Activated CD4-positive, alpha-beta T cell treated with anti-CD3 and anti-CD28 coated beads, Interleukin-2, amount 10 ng/mL, durations not matched to agents 24 days and 14 days (primary cell): ENCODE measurements around the gene IGF2R. TPM values are rescaled to one million over a fixed set of nuclear protein-coding genes. Genes with fewer than 3 reads are reported as not detected.
"Not testable (repeated sequence)": the region's sequence is repeated elsewhere in the genome, so short reads cannot be mapped to it uniquely, and the experiment has no call there.

Experiments
- DNase-seq: peaks from one replicate; pipeline ENCODE4 v3.0.0; 2022
- H3K27ac Mint-ChIP-seq: one replicate; pipeline ENCODE4 v1.8.0; 2022; ENCODE audit warnings: mild to moderate bottlenecking, mixed read lengths
- H3K27me3 Mint-ChIP-seq: one replicate; pipeline ENCODE4 v1.8.0; 2022; ENCODE audit warnings: mixed read lengths
- H3K36me3 Mint-ChIP-seq: one replicate; pipeline ENCODE4 v1.8.0; 2022; ENCODE audit warnings: low read depth, mild to moderate bottlenecking, mixed read lengths
- H3K4me1 Mint-ChIP-seq: one replicate; pipeline ENCODE4 v1.8.0; 2021; ENCODE audit warnings: mixed read lengths
- H3K4me3 Mint-ChIP-seq: one replicate; pipeline ENCODE4 v1.8.0; 2022; ENCODE audit warnings: mild to moderate bottlenecking, moderate library complexity, mixed read lengths
- H3K9me3 Mint-ChIP-seq: one replicate; pipeline ENCODE4 v1.8.0; 2021; ENCODE audit warnings: mixed read lengths
- intact Hi-C: fragments of 100-400 bp; cut with micrococcal nuclease; formaldehyde crosslinking; loops from one replicate; pipeline ENCODE4 v1.15.1; 2023
- total RNA-seq: library from RNA; stranded (reverse); gene quantifications from 2 replicates; pipeline ENCODE4 v1.2.3, GENCODE V29; 2022

The IGF2R gene
- total RNA-seq, 1 donor from 2014 or later, result 77.9 TPM

DNA sequence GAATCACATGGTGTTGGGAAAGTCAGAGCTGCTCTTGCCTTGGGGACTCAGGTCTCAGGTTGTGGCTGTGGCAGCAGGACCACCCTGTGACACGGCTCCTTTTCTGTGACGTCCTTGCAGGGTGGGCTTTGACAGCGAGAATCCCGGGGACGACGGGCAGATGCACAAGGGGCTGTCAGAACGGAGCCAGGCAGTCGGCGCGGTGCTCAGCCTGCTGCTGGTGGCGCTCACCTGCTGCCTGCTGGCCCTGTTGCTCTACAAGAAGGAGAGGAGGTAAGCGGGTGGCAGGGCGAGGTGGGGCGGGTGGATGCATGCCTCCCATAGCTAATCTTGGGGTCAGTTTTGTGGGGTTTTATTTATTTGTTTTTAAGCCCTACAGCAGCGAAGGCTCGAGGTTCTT, 133.5 kb downstream of the IGF2R start:
- H3K4me1 Mint-ChIP-seq, result peaks cover 13% of the 10 kb centered on the region
- H3K27me3 Mint-ChIP-seq, result no peaks in the 10 kb centered on the region
- no peak overlapping the region for H3K4me3 Mint-ChIP-seq
- H3K36me3 Mint-ChIP-seq, result peaks cover 51% of the 10 kb centered on the region
- DNase-seq, result no peak
- intact Hi-C loops, result loop anchor here (5.0 to 10.0 kb wide), 2 partner anchors 240 to 318 kb away; partner anchors contain the start of gene TCP1
- no peaks in the 10 kb centered on the region for H3K9me3 Mint-ChIP-seq
- no peak overlapping the region for H3K27ac Mint-ChIP-seq

DNA sequence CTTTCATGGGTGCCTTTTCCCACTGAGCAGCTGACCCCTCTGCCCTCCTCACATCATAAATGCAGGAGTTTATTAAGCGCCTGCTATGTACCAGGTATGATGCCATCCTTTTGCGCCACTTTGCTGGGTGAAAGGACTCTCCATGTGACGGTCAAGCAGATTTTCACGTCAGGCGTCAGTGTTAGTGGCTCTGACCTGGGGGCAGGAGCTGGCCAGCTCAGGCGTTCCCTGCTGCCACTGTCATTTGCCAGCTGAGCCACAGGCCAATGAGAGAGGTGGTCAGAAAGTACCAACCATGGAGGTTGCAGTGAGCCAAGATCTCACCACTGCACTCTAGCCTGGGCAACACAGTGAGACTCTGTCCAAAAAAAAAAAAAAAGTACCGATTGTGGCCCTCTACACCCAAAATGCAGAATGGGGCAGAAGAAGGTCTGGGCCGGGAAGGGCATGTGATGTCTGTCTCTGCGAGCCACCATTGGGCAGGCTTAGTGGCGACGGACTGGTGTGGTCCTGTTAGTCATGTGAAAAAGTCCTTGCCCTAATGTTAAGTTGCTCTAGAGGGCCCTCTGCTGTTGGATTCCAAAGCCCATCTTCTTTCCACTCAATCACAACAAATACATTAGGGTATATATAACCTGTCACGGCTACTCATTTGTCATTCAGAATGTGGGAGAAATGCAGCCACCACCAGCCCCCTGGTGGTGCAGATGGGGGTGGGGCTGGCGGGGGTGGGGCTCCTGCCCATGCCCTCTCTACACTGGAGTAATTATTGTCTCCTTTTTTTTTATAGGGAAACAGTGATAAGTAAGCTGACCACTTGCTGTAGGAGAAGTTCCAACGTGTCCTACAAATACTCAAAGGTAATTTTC, 134.3 kb downstream of the IGF2R start:
- DNase-seq, result peak; percentile 72
- Mint-ChIP-seq H3K36me3 (peaks cover 47% of the 10 kb centered on the region), H3K4me1 (peaks cover 15% of the 10 kb centered on the region), H3K27ac (no peak overlapping the region), H3K4me3 (no peak overlapping the region), H3K27me3 (no peaks in the 10 kb centered on the region), H3K9me3 (no peaks in the 10 kb centered on the region)
- intact Hi-C loops, result loop anchor here (5.0 to 10.0 kb wide), 2 partner anchors 241 to 318 kb away; partner anchors contain the start of gene TCP1

DNA sequence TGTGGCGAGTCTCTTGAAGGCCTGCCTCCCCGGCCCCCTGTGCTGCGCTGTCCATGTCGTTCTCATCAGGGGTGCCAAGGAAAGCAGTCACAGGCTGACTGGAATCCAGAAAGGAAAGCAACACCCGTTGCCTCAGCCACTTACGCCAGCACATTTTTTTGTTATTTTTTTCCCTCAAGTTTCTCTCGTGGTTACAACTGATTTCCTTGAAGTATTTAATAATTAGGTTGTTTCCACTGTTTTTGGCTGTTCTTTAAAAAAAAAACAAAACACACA, 134.9 kb downstream of the IGF2R start:
- Mint-ChIP-seq H3K9me3 (no peaks in the 10 kb centered on the region), H3K36me3 (peaks cover 45% of the 10 kb centered on the region), H3K4me1 (peaks cover 15% of the 10 kb centered on the region), H3K4me3 (no peak overlapping the region), H3K27me3 (no peaks in the 10 kb centered on the region), H3K27ac (no peak overlapping the region)
- intact Hi-C loops, result loop anchor here (5.0 to 10.0 kb wide), 2 partner anchors 241 to 319 kb away; partner anchors contain the start of gene TCP1
- no peak for DNase-seq

DNA sequence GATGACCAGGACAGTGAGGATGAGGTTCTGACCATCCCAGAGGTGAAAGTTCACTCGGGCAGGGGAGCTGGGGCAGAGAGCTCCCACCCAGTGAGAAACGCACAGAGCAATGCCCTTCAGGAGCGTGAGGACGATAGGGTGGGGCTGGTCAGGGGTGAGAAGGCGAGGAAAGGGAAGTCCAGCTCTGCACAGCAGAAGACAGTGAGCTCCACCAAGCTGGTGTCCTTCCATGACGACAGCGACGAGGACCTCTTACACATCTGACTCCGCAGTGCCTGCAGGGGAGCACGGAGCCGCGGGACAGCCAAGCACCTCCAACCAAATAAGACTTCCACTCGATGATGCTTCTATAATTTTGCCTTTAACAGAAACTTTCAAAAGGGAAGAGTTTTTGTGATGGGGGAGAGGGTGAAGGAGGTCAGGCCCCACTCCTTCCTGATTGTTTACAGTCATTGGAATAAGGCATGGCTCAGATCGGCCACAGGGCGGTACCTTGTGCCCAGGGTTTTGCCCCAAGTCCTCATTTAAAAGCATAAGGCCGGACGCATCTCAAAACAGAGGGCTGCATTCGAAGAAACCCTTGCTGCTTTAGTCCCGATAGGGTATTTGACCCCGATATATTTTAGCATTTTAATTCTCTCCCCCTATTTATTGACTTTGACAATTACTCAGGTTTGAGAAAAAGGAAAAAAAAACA, 136.1 kb downstream of the IGF2R start:
- Mint-ChIP-seq H3K4me1 (peaks cover 14% of the 10 kb centered on the region), H3K9me3 (no peaks in the 10 kb centered on the region), H3K27ac (no peak overlapping the region), H3K36me3 (peaks cover 45% of the 10 kb centered on the region), H3K4me3 (no peak overlapping the region), H3K27me3 (no peaks in the 10 kb centered on the region)
- intact Hi-C loops, result loop anchor here (5.0 to 10.0 kb wide), 2 partner anchors 243 to 320 kb away; partner anchors contain the start of gene TCP1
- DNase-seq, result no peak

DNA sequence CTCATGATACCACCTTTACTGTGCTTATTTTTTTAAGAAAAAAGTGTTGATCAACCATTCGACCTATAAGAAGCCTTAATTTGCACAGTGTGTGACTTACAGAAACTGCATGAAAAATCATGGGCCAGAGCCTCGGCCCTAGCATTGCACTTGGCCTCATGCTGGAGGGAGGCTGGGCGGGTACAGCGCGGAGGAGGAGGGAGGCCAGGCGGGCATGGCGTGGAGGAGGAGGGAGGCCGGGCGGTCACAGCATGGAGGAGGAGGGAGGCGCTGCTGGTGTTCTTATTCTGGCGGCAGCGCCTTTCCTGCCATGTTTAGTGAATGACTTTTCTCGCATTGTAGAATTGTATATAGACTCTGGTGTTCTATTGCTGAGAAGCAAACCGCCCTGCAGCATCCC, 137.1 kb downstream of the IGF2R start:
- Mint-ChIP-seq H3K27me3 (no peaks in the 10 kb centered on the region), H3K9me3 (no peaks in the 10 kb centered on the region), H3K4me3 (no peak overlapping the region), H3K4me1 (peaks cover 15% of the 10 kb centered on the region), H3K27ac (no peak overlapping the region), H3K36me3 (peaks cover 46% of the 10 kb centered on the region)
- no peak for DNase-seq
- intact Hi-C loops, result loop anchor here (10.0 kb wide), 1 partner anchor 321 kb away; the partner anchor contains the start of gene TCP1

DNA sequence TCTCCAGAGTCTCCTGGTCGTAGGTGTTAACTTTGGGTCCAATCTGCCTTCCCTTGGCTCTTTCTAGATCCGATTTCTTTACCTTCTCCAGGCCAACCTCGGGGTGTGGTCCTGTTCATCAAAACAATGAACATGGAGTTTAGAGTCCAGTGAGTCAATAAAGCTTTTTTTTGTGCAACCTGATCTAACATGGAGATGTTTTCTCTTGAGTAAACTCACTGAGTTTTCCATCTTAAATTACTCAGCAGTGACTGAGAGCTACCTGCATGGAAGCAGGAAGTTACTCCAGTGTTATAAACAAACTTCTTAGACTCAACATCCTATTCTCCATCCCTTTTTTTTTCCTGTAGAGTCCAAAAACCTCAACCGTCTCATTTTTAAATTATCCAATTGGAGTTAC, 137.8 kb downstream of the IGF2R start:
- intact Hi-C loops, result loop anchor here (10.0 kb wide), 1 partner anchor 322 kb away; the partner anchor contains the start of gene TCP1
- Mint-ChIP-seq H3K9me3 (no peaks in the 10 kb centered on the region), H3K27ac (peak overlapping the region; percentile 35), H3K4me1 (peaks cover 13% of the 10 kb centered on the region), H3K4me3 (no peak overlapping the region), H3K27me3 (no peaks in the 10 kb centered on the region), H3K36me3 (peaks cover 43% of the 10 kb centered on the region)
- no peak for DNase-seq

DNA sequence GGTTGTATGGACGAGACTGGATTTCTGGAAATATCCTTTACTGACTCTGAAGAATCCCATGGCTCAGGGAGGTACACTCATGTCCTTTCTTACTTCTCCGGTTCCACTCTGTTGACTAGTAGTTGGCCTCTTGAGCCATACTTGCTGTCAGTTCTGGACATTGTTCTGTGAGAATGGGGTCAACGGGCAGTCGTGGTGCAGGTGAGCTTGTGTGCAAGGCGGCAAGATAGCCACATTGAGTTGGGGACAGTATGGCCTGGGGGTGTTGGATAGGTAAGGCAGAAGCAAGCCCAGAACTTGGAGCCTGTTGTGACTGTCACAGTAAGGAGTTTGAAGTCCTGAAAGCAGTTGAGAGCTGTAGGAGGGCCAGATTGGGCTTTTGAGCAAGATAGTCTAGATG, 139.2 kb downstream of the IGF2R start:
- intact Hi-C loops, result loop anchor here (10.0 kb wide), 1 partner anchor 323 kb away; the partner anchor contains the start of gene TCP1
- peak overlapping the region; percentile 42 for H3K27ac Mint-ChIP-seq
- no peak for DNase-seq
- H3K27me3 Mint-ChIP-seq, result no peaks in the 10 kb centered on the region
- H3K4me1 Mint-ChIP-seq, result peaks cover 13% of the 10 kb centered on the region
- H3K36me3 Mint-ChIP-seq, result peaks cover 38% of the 10 kb centered on the region
- no peaks in the 10 kb centered on the region for H3K9me3 Mint-ChIP-seq
- no peak overlapping the region for H3K4me3 Mint-ChIP-seq

DNA sequence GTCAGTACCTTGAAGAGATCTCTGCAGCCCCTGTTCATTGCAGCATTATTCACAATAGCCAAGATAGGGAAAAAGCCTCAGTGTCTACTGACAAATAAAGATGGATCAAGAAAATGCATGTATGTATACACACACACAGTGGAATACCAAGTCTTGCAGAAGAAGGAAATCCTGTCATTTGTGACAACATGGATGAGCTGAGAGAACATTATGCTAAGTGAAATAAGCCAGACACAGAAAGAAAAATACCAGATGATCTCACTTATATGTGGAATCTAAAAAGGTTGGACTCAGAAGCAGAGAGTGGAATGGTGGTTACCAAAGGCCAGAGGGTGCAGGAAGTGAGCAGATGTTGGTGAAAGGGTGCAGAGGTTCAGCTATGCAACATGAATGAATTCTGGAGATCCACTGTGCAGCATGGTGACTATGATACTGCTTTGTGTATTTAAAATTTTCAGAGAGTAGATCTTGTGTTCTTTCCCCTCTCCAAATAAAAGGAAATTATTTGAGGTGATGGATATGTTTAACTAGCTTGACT, 141.8 kb downstream of the IGF2R start:
- H3K27ac Mint-ChIP-seq, result no peak overlapping the region
- H3K4me3 Mint-ChIP-seq, result no peak overlapping the region
- H3K4me1 Mint-ChIP-seq, result peaks cover 12% of the 10 kb centered on the region
- peaks cover 21% of the 10 kb centered on the region for H3K36me3 Mint-ChIP-seq
- H3K9me3 Mint-ChIP-seq, result no peaks in the 10 kb centered on the region
- DNase-seq, result no peak
- H3K27me3 Mint-ChIP-seq, result no peaks in the 10 kb centered on the region
- intact Hi-C loops, result no loop called here

DNA sequence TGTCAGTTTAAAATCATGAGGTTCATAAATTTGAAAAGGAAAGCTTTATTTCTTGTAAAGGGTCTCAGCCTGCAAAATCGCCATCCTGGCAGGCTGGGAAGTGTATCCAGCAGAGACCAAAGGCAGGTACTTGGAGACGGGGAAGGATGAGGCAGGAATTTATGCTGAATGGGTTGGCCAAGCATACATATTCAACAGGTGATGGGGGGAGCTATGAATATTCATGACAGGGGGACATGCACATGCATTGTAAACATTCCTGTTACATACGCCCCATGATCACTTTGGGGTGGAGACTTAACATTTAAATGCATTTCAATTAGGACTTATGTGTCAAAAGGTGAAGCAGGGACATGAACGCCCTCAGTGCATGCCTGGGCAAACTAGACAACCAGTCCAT, 142.9 kb downstream of the IGF2R start:
- no peak for DNase-seq
- no peak overlapping the region for H3K4me3 Mint-ChIP-seq
- intact Hi-C loops, result no loop called here
- no peaks in the 10 kb centered on the region for H3K9me3 Mint-ChIP-seq
- H3K27ac Mint-ChIP-seq, result no peak overlapping the region
- H3K4me1 Mint-ChIP-seq, result peaks cover 12% of the 10 kb centered on the region
- H3K27me3 Mint-ChIP-seq, result no peaks in the 10 kb centered on the region
- H3K36me3 Mint-ChIP-seq, result peaks cover 20% of the 10 kb centered on the region

DNA sequence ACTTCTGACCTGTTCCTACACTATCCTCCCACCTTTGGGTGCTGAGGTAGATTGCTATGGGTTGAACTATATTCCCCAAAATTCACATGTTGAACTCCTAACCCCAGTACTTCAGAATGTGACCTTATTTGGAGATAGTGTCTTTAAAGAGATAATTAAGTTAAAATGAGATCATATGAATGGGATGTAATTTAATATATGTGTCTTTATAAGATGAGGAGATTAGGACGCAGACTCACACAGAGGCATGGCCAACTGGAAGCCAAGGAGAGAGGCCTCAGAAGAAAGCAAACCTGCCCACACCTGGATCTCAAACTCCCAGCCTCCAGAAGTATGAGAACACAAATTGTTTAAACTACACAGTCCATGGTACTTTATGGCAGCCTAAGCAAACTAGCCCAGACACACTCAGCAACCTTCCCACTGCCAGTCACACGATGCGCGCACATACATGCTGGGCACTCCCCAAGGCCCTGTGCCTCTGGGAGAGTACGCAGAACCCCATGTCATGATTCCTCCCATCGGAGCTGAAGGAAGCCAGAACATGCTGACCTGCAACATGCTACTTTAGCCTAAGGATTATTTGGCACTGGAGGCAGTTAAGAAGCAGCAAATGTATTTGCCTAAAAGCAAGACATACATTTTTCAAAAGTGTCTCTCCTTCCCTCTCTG, 143.9 kb downstream of the IGF2R start:
- Mint-ChIP-seq H3K27me3 (no peaks in the 10 kb centered on the region), H3K4me1 (peaks cover 12% of the 10 kb centered on the region), H3K4me3 (no peak overlapping the region), H3K27ac (no peak overlapping the region), H3K36me3 (peaks cover 26% of the 10 kb centered on the region), H3K9me3 (no peaks in the 10 kb centered on the region)
- intact Hi-C loops, result no loop called here
- no peak for DNase-seq

DNA sequence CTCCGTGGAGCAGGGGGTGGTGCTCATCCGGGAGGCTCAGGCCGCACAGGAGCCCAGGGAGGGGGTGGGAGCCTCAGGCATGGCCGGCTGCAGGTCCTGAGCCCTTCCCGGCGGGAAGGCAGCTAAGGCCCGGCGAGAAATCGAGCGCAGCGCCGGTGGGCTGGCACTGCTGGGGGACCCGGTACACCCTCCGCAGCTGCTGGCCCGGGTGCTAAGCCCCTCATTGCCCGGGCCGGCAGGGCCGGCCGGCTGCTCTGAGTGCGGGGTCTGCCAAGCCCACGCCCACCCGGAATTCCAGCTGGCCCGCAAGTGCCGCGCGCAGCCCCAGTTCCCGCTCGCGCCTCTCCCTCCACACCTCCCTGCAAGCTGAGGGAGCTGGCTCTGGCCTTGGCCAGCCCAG, 145.7 kb downstream of the IGF2R start:
- H3K27ac Mint-ChIP-seq, DNase-seq, H3K9me3 Mint-ChIP-seq, intact Hi-C loops, H3K27me3 Mint-ChIP-seq, H3K4me1 Mint-ChIP-seq, H3K4me3 Mint-ChIP-seq: not testable (repeated sequence)
- peaks cover 27% of the 10 kb centered on the region for H3K36me3 Mint-ChIP-seq

DNA sequence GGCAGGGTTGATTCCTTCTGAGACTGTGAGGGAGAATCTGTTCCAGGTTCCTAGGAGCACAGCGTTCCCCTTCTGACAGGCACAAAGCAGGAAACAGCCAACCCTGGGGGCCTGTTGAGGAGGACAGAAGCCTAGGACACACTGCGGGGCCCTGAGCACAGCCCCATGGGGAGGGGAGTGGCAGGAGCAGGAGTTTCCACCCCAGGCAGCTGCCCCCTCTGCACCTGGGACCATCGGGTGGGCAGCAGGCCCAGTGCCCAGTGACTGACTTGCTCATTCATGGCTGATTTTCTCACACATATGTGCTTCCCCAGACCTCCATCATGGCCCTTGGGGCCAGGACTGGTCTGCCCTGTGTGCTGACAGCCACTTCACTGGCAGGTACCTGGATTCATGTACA, 146.5 kb downstream of the IGF2R start:
- Mint-ChIP-seq H3K27me3 (no peaks in the 10 kb centered on the region), H3K36me3 (peaks cover 28% of the 10 kb centered on the region), H3K4me3 (no peak overlapping the region), H3K9me3 (no peaks in the 10 kb centered on the region), H3K4me1 (peaks cover 3% of the 10 kb centered on the region), H3K27ac (no peak overlapping the region)
- intact Hi-C loops, result no loop called here
- no peak for DNase-seq

DNA sequence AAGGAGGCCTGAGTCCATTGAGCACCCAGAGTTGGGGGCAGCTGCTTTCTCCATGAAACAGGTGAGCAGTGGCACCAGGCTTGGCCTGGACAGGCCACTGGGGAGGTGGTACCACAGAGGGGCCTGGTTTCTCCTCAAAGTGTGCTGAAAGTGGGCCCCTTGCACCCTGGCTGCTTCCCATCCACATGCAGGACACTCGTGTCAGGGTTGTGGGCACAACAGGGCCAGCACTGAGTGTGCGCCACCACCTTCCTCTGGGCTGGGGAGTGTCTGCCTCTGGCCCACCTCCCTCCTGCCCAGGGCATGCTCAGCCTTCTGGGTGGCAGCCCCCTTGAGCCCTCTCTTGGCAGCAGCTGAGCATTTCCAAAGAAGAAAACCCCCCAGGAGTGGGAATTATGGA, 147.5 kb downstream of the IGF2R start:
- DNase-seq, result no peak
- intact Hi-C loops, result no loop called here
- Mint-ChIP-seq H3K4me1 (no peaks in the 10 kb centered on the region), H3K9me3 (no peaks in the 10 kb centered on the region), H3K36me3 (peaks cover 25% of the 10 kb centered on the region), H3K27ac (no peak overlapping the region), H3K27me3 (no peaks in the 10 kb centered on the region), H3K4me3 (no peak overlapping the region)
